CD4-positive, alpha-beta memory T cell (primary cell): ENCODE measurements around the gene MYO1C. TPM values are rescaled to one million over a fixed set of nuclear protein-coding genes. Genes with fewer than 3 reads are reported as not detected.
A peak's percentile ranks its signal among the peaks of the same experiment; 100 is the strongest.
"Not testable (repeated sequence)": the region's sequence is repeated elsewhere in the genome, so short reads cannot be mapped to it uniquely, and the experiment has no call there.

Source experiments
- CTCF ChIA-PET: fragments of 350-600 bp; sonication (Branson Sonifier 250); formaldehyde crosslinking; loops from one replicate; lab custom pipeline; 2021; ENCODE audit warnings: inconsistent platforms; ENCODE audit not compliant: partially characterized antibody; lab: Charles Lee
- POLR2A ChIA-PET: fragments of 350-600 bp; sonication (Branson Sonifier 250); formaldehyde crosslinking; loops from one replicate; lab custom pipeline; 2021; ENCODE audit not compliant: partially characterized antibody; lab: Charles Lee
- DNase-seq, 5 donors: peaks; one replicate each; pipeline versions ENCODE4 v3.0.0 to v3.0.0-alpha.2; 2020 to 2022; ENCODE audit warnings: mixed read lengths in 1 of 5
- H3K27ac ChIP-seq: one replicate; pipeline ENCODE4 v1.7.0; 2013; ENCODE audit warnings: low read depth, low read length
- H3K27me3 ChIP-seq: 2 replicates; pipeline ENCODE4 v1.7.0; 2013; ENCODE audit warnings: mild to moderate bottlenecking, low read length, moderate library complexity; ENCODE audit not compliant: insufficient read depth
- H3K36me3 ChIP-seq: 2 replicates; pipeline ENCODE4 v1.7.0; 2013; ENCODE audit warnings: mild to moderate bottlenecking, low read length, moderate library complexity; ENCODE audit not compliant: insufficient read depth
- H3K4me1 ChIP-seq: 2 replicates; pipeline ENCODE4 v1.7.0; 2013; ENCODE audit warnings: mild to moderate bottlenecking, low read length, moderate library complexity; ENCODE audit not compliant: insufficient read depth
- H3K4me3 ChIP-seq, 2 donors: one replicate each; pipeline ENCODE4 v1.7.0; 2013; ENCODE audit warnings: low read length in 2 of 2, mild to moderate bottlenecking in 1 of 2
- H3K9me3 ChIP-seq, 2 donors: one replicate each; pipeline ENCODE4 v1.7.0; 2013; ENCODE audit warnings: low read length in 2 of 2, control low read depth in 1 of 2; ENCODE audit not compliant: control insufficient read depth in 1 of 2
- H3K27ac Mint-ChIP-seq, 7 donors: one replicate each; pipeline ENCODE4 v1.8.0; 2020 to 2021; ENCODE audit warnings: mixed read lengths in 7 of 7, mild to moderate bottlenecking in 6 of 7, inconsistent platforms in 3 of 7, moderate library complexity in 3 of 7
- H3K27me3 Mint-ChIP-seq, 2 donors: one replicate each; pipeline ENCODE4 v1.8.0; 2020 to 2021; ENCODE audit warnings: mixed read lengths in 2 of 2
- H3K36me3 Mint-ChIP-seq, 2 donors: one replicate each; pipeline ENCODE4 v1.8.0; 2020 to 2021; ENCODE audit warnings: mixed read lengths in 2 of 2, inconsistent platforms in 1 of 2, mild to moderate bottlenecking in 1 of 2
- H3K4me1 Mint-ChIP-seq, 4 donors: one replicate each; pipeline ENCODE4 v1.8.0; 2020 to 2021; ENCODE audit warnings: mixed read lengths in 4 of 4, mild to moderate bottlenecking in 1 of 4
- H3K4me3 Mint-ChIP-seq, 8 donors: one replicate each; pipeline ENCODE4 v1.8.0; 2020 to 2021; ENCODE audit warnings: mixed read lengths in 8 of 8, mild to moderate bottlenecking in 7 of 8, moderate library complexity in 6 of 8, inconsistent platforms in 3 of 8
- H3K9me3 Mint-ChIP-seq, 8 donors: one replicate each; pipeline ENCODE4 v1.8.0; 2020 to 2021; ENCODE audit warnings: mixed read lengths in 8 of 8, mild to moderate bottlenecking in 5 of 8, inconsistent platforms in 3 of 8, moderate library complexity in 1 of 8
- intact Hi-C: fragments of 100-400 bp; cut with micrococcal nuclease; formaldehyde crosslinking; loops from one replicate; pipeline ENCODE4 v1.15.1; 2023
- polyA plus RNA-seq, 2 donors: library from polyadenylated mRNA; unstranded; fragments of 300-500 nt; fragmentation: Illumina TruSeq; gene quantifications; one replicate each; pipeline ENCODE4 v1.2.3, GENCODE V29; 2021
- total RNA-seq, 2 experiments: library from RNA; stranded (reverse); gene quantifications; one replicate each; pipeline ENCODE4 v1.2.3, GENCODE V29; 2021

Gene MYO1C
- total and polyA plus RNA-seq, 4 experiments from 2014 or later = 6.3 to 31.1 (median 24.8) TPM

- ChIA-PET CTCF (no interaction called here), POLR2A (no interaction called here)
- no peak for DNase-seq
- peak overlapping the region in 6 of 8 donors; percentile 6 to 50 (median 24) for H3K4me3 Mint-ChIP-seq
- peak overlapping the region in 6 of 7 donors; percentile 31 to 83 (median 44) for H3K27ac Mint-ChIP-seq
- no peak overlapping the region for H3K4me3 ChIP-seq
- H3K27me3 ChIP-seq = no peaks in the 10 kb centered on the region
- no peaks in the 10 kb centered on the region for H3K9me3 ChIP-seq
- H3K4me1 Mint-ChIP-seq = peaks cover 22 to 62% (median 37%) of the 10 kb centered on the region in 4 donors
- intact Hi-C loops = no loop called here
- no peaks in the 10 kb centered on the region for H3K9me3 Mint-ChIP-seq
- no peak overlapping the region for H3K27ac ChIP-seq
- peaks cover 4% of the 10 kb centered on the region for H3K36me3 ChIP-seq
- H3K36me3 Mint-ChIP-seq = peaks cover 8 to 17% of the 10 kb centered on the region in 2 donors
- H3K4me1 ChIP-seq = peaks cover 30% of the 10 kb centered on the region
- no peaks in the 10 kb centered on the region for H3K27me3 Mint-ChIP-seq
Observed at GRCh38 chr17:1447052-1447451, 45.4 kb downstream of the MYO1C start.

- peaks cover 8 to 13% of the 10 kb centered on the region in 2 donors for H3K36me3 Mint-ChIP-seq
- POLR2A ChIA-PET = no interaction called here
- peaks cover 4% of the 10 kb centered on the region for H3K36me3 ChIP-seq
Observed at GRCh38 chr17:1446201-1446600, 46.3 kb downstream of the MYO1C start.

GRCh38 chr17:1445695-1446094, 46.8 kb downstream of the MYO1C start:
- POLR2A ChIA-PET, H3K9me3 Mint-ChIP-seq, H3K9me3 ChIP-seq, intact Hi-C loops, H3K4me3 ChIP-seq, H3K27me3 ChIP-seq, H3K36me3 ChIP-seq, DNase-seq, H3K27me3 Mint-ChIP-seq, H3K27ac ChIP-seq, CTCF ChIA-PET: not testable (repeated sequence)
- peak overlapping the region in 1 of 8 donors; percentile 26 for H3K4me3 Mint-ChIP-seq
- H3K4me1 Mint-ChIP-seq = peaks cover 20 to 54% (median 32%) of the 10 kb centered on the region in 4 donors
- H3K36me3 Mint-ChIP-seq = peaks cover 8 to 13% of the 10 kb centered on the region in 2 donors
- H3K4me1 ChIP-seq = peaks cover 30% of the 10 kb centered on the region
- H3K27ac Mint-ChIP-seq = peak overlapping the region in 4 of 7 donors; percentile 2 to 22 (median 16)

More at GRCh38 chr17:1446201-1446600, 46.3 kb downstream of the MYO1C start:
- H3K4me1 ChIP-seq = peaks cover 30% of the 10 kb centered on the region
- no peaks in the 10 kb centered on the region for H3K27me3 ChIP-seq
- H3K27ac ChIP-seq = no peak overlapping the region
- DNase-seq = no peak
- no peak overlapping the region for H3K4me3 ChIP-seq
- peak overlapping the region in 4 of 8 donors; percentile 0 to 45 (median 21) for H3K4me3 Mint-ChIP-seq
- peaks cover 20 to 54% (median 32%) of the 10 kb centered on the region in 4 donors for H3K4me1 Mint-ChIP-seq
- peak overlapping the region in 3 of 7 donors; percentile 47 to 84 (median 70) for H3K27ac Mint-ChIP-seq
- no peaks in the 10 kb centered on the region for H3K27me3 Mint-ChIP-seq
- CTCF ChIA-PET = no interaction called here
- H3K9me3 ChIP-seq = no peaks in the 10 kb centered on the region
- intact Hi-C loops = no loop called here
- no peaks in the 10 kb centered on the region for H3K9me3 Mint-ChIP-seq

- Mint-ChIP-seq H3K4me1 (peaks cover 14 to 47% (median 23%) of the 10 kb centered on the region in 4 donors), H3K36me3 (peaks cover 4 to 13% of the 10 kb centered on the region in 2 donors), H3K4me3 (peak overlapping the region in 1 of 8 donors; percentile 31), H3K27ac (peak overlapping the region in 1 of 7 donors; percentile 64)
- H3K27ac ChIP-seq, DNase-seq, H3K36me3 ChIP-seq, H3K9me3 ChIP-seq, POLR2A ChIA-PET, H3K27me3 ChIP-seq, H3K27me3 Mint-ChIP-seq, H3K4me3 ChIP-seq, H3K9me3 Mint-ChIP-seq, intact Hi-C loops: not testable (repeated sequence)
- CTCF ChIA-PET = interaction anchor here (1.2 kb wide), 1 partner anchor 78 kb away, joined by 3 read pairs; no protein-coding TSS in a partner anchor
- H3K4me1 ChIP-seq = peaks cover 18% of the 10 kb centered on the region
Observed at GRCh38 chr17:1442721-1443120, 49.8 kb downstream of the MYO1C start.

- no peak overlapping the region for H3K4me3 Mint-ChIP-seq
- ChIA-PET CTCF (interaction anchor here (1.2 kb wide), 1 partner anchor 77 kb away, joined by 3 read pairs; no protein-coding TSS in a partner anchor), POLR2A (no interaction called here)
- H3K36me3 Mint-ChIP-seq = peaks cover 4 to 13% of the 10 kb centered on the region in 2 donors
- Histone ChIP-seq H3K27ac (no peak overlapping the region), H3K4me3 (no peak overlapping the region), H3K36me3 (peaks cover 4% of the 10 kb centered on the region), H3K27me3 (no peaks in the 10 kb centered on the region), H3K4me1 (peaks cover 13% of the 10 kb centered on the region), H3K9me3 (no peaks in the 10 kb centered on the region)
- H3K4me1 Mint-ChIP-seq = peaks cover 13 to 41% (median 21%) of the 10 kb centered on the region in 4 donors
- intact Hi-C loops = no loop called here
- H3K9me3 Mint-ChIP-seq = no peaks in the 10 kb centered on the region
- no peak for DNase-seq
- H3K27me3 Mint-ChIP-seq = no peaks in the 10 kb centered on the region
- H3K27ac Mint-ChIP-seq = no peak overlapping the region
Observed at GRCh38 chr17:1442187-1442586, 50.3 kb downstream of the MYO1C start.

- Mint-ChIP-seq H3K27ac (peak overlapping the region in 1 of 7 donors; percentile 40), H3K4me1 (peaks cover 4 to 42% (median 18%) of the 10 kb centered on the region in 4 donors), H3K4me3 (no peak overlapping the region), H3K27me3 (no peaks in the 10 kb centered on the region), H3K9me3 (no peaks in the 10 kb centered on the region), H3K36me3 (peaks cover 11 to 19% of the 10 kb centered on the region in 2 donors)
- H3K9me3 ChIP-seq = no peaks in the 10 kb centered on the region
- no peaks in the 10 kb centered on the region for H3K27me3 ChIP-seq
- no peak for DNase-seq
- H3K4me1 ChIP-seq = peaks cover 6% of the 10 kb centered on the region
- H3K27ac ChIP-seq = no peak overlapping the region
- intact Hi-C loops = no loop called here
- CTCF ChIA-PET = no interaction called here
- POLR2A ChIA-PET = no interaction called here
- no peak overlapping the region for H3K4me3 ChIP-seq
- peaks cover 15% of the 10 kb centered on the region for H3K36me3 ChIP-seq
Observed at GRCh38 chr17:1440921-1441320, 51.6 kb downstream of the MYO1C start.

GRCh38 chr17:1438593-1439083, 53.8 kb downstream of the MYO1C start:
- Histone ChIP-seq H3K27ac (no peak overlapping the region), H3K36me3 (peaks cover 20% of the 10 kb centered on the region), H3K9me3 (no peaks in the 10 kb centered on the region), H3K4me1 (no peaks in the 10 kb centered on the region), H3K4me3 (no peak overlapping the region), H3K27me3 (no peaks in the 10 kb centered on the region)
- DNase-seq = no peak
- intact Hi-C loops = no loop called here
- POLR2A ChIA-PET = interaction anchor here (1.4 to 1.7 kb wide), 2 partner anchors 11 to 77 kb away, joined by 3 read pairs; partner anchors contain the start of gene INPP5K
- Mint-ChIP-seq H3K27me3 (no peaks in the 10 kb centered on the region), H3K36me3 (peaks cover 19 to 31% of the 10 kb centered on the region in 2 donors), H3K27ac (peak overlapping the region in 1 of 7 donors; percentile 74), H3K4me3 (no peak overlapping the region), H3K4me1 (peaks cover 6 to 34% (median 13%) of the 10 kb centered on the region in 4 donors), H3K9me3 (no peaks in the 10 kb centered on the region)
- CTCF ChIA-PET = no interaction called here
